ENCODE data around the gene STOX2. TPM values are rescaled to one million over a fixed set of nuclear protein-coding genes. Genes with fewer than 3 reads are reported as not detected.

STOX2 gene
- polyA plus RNA-seq, 1 of the 3 experiments (the other 2 are of a cell fraction), result 0.16 TPM

- POLR2A ChIA-PET, result no interaction called here
- Histone ChIP-seq H3K4me3 (ENCODE audit: low read depth in 2 of 2, low read length in 1 of 2) (no peak overlapping the region), H2AFZ (ENCODE audit: low read depth) (no peak overlapping the region), H3K9me3 (no peaks in the 10 kb centered on the region), H3K27ac (ENCODE audit: low read depth in 2 of 2, low read length in 1 of 2) (no peak overlapping the region), H3K9me2 (no peaks in the 10 kb centered on the region), H3K4me2 (no peak overlapping the region), H3K36me3 (replicated peaks in 1 of 2; ENCODE audit: control insufficient read depth in 1 of 2, insufficient read depth in 2 of 2, low read length in 1 of 2) (no peaks in the 10 kb centered on the region), H3K27me3 (ENCODE audit: insufficient read depth) (no peaks in the 10 kb centered on the region), H3K79me2 (ENCODE audit: insufficient read depth) (no peaks in the 10 kb centered on the region), H3K4me1 (ENCODE audit: control insufficient read depth in 1 of 2, insufficient read depth in 2 of 2, low read depth in 1 of 2, low read length in 1 of 2) (no peaks in the 10 kb centered on the region), H3F3A (replicated peaks; ENCODE audit: insufficient read depth) (no peaks in the 10 kb centered on the region), H3K9ac (no peak overlapping the region), H4K20me1 (ENCODE audit: insufficient read depth) (no peaks in the 10 kb centered on the region)
- DNase-seq, result no peak
- TF ChIP-seq RCOR1 (IDR thresholded peaks at IDR 0.05; ENCODE audit: low read length) (no peak), NRF1 (IDR thresholded peaks at IDR 0.05; ENCODE audit: low read depth, low read length) (no peak), RFX5 (IDR thresholded peaks at IDR 0.05; ENCODE audit: low read length) (no peak), YY1 (IDR thresholded peaks at IDR 0.05; ENCODE audit: low read depth) (no peak), NFIC (IDR thresholded peaks at IDR 0.05; ENCODE audit: borderline replicate concordance) (no peak), EZH2phosphoT487 (IDR thresholded peaks at IDR 0.05; ENCODE audit: borderline replicate concordance, low read depth) (no peak), TAF1 (IDR thresholded peaks at IDR 0.05; ENCODE audit: borderline replicate concordance, low read depth, low read length) (no peak), ELF1 (IDR thresholded peaks at IDR 0.05) (no peak)
- CTCF ChIA-PET, result interaction anchor here (1.2 kb wide), 1 partner anchor 98 kb away, joined by 3 read pairs; no protein-coding TSS in a partner anchor
- WGBS (ENCODE audit: low lambda C conversion rate), result 62% methylated on average over 6 of the region's 6 CpGs
These were observed 152.9 kb downstream of the STOX2 start for GRCh38 chr4:184058026-184058425.

- TF ChIP-seq NFIC (IDR thresholded peaks at IDR 0.05; ENCODE audit: borderline replicate concordance) (no peak), IRF3 (IDR thresholded peaks at IDR 0.05; ENCODE audit: low read depth, low read length) (no peak), GABPA (IDR thresholded peaks at IDR 0.05; ENCODE audit: low read depth) (no peak), SIN3A (IDR thresholded peaks at IDR 0.05; ENCODE audit: borderline replicate concordance, low read depth, low read length) (no peak), PBX3 (IDR thresholded peaks at IDR 0.05) (no peak), MXI1 (IDR thresholded peaks at IDR 0.05; ENCODE audit: low read depth, low read length) (no peak), RCOR1 (IDR thresholded peaks at IDR 0.05; ENCODE audit: low read length) (no peak), CTCF (IDR thresholded peaks at IDR 0.05) (no peak)
- Histone ChIP-seq H3K27ac (ENCODE audit: low read depth in 2 of 2, low read length in 1 of 2) (no peak overlapping the region), H3K4me3 (ENCODE audit: low read depth in 2 of 2, low read length in 1 of 2) (no peak overlapping the region), H3K4me1 (ENCODE audit: control insufficient read depth in 1 of 2, insufficient read depth in 2 of 2, low read depth in 1 of 2, low read length in 1 of 2) (no peaks in the 10 kb centered on the region), H3K36me3 (replicated peaks in 1 of 2; ENCODE audit: control insufficient read depth in 1 of 2, insufficient read depth in 2 of 2, low read length in 1 of 2) (no peaks in the 10 kb centered on the region), H3K9me2 (no peaks in the 10 kb centered on the region), H3K9me3 (no peaks in the 10 kb centered on the region), H3F3A (replicated peaks; ENCODE audit: insufficient read depth) (no peaks in the 10 kb centered on the region), H3K9ac (no peak overlapping the region), H3K4me2 (no peak overlapping the region), H3K79me2 (ENCODE audit: insufficient read depth) (no peaks in the 10 kb centered on the region), H2AFZ (ENCODE audit: low read depth) (no peak overlapping the region), H3K27me3 (ENCODE audit: insufficient read depth) (no peaks in the 10 kb centered on the region), H4K20me1 (ENCODE audit: insufficient read depth) (no peaks in the 10 kb centered on the region)
- ChIA-PET CTCF (no interaction called here), POLR2A (no interaction called here)
- no peak for DNase-seq
- 42% methylated on average over 3 of the region's 3 CpGs for WGBS (ENCODE audit: low lambda C conversion rate)
These were observed 154.0 kb downstream of the STOX2 start for GRCh38 chr4:184059099-184059498.

Measured in SK-N-SH (cell line).